Calu3 (cell line): ENCODE results near the gene MRM3. TPM values are rescaled to one million over a fixed set of nuclear protein-coding genes. Genes with fewer than 3 reads are reported as not detected.
"Not testable (repeated sequence)": the region's sequence is repeated elsewhere in the genome, so short reads cannot be mapped to it uniquely, and the experiment has no call there.

ENCODE experiments used
- BruUV-seq: library from RNA; stranded (reverse); fragments of 400-500 nt; replicated peaks from 2 replicates; lab custom pipeline; 2021; lab: Mats Ljungman, UMichigan
- CTCF ChIA-PET: fragments of 300-600 bp; sonication (Branson Sonifier 250); formaldehyde crosslinking; loops from one replicate; lab custom pipeline; 2022; ENCODE audit warnings: antibody characterized with exemption; lab: Charles Lee
- DNase-seq: peaks from one replicate; pipeline ENCODE4 v3.0.0; 2022
- H3K27ac Mint-ChIP-seq: one replicate; pipeline ENCODE4 v1.8.0; 2022; ENCODE audit warnings: mixed read lengths; ENCODE audit not compliant: unreplicated experiment
- H3K27me3 Mint-ChIP-seq: one replicate; pipeline ENCODE4 v1.8.0; 2022; ENCODE audit warnings: mixed read lengths; ENCODE audit not compliant: unreplicated experiment
- H3K36me3 Mint-ChIP-seq: one replicate; pipeline ENCODE4 v1.8.0; 2022; ENCODE audit warnings: mild to moderate bottlenecking, moderate library complexity, mixed read lengths; ENCODE audit not compliant: insufficient read depth, unreplicated experiment
- H3K4me1 Mint-ChIP-seq: one replicate; pipeline ENCODE4 v1.8.0; 2022; ENCODE audit warnings: mild to moderate bottlenecking, low read depth, mixed read lengths; ENCODE audit not compliant: unreplicated experiment
- H3K4me3 Mint-ChIP-seq: one replicate; pipeline ENCODE4 v1.8.0; 2022; ENCODE audit warnings: mild to moderate bottlenecking, low read depth, moderate library complexity, mixed read lengths; ENCODE audit not compliant: unreplicated experiment
- H3K9me3 Mint-ChIP-seq: one replicate; pipeline ENCODE4 v1.8.0; 2022; ENCODE audit warnings: low read depth, mixed read lengths; ENCODE audit not compliant: unreplicated experiment
- CTCF ChIP-seq: fragments of 200-600 bp; IDR thresholded peaks from one replicate; pipeline ENCODE4 v1.8.0; 2022; ENCODE audit warnings: antibody characterized with exemption; ENCODE audit not compliant: unreplicated experiment
- intact Hi-C: fragments of 100-400 bp; cut with micrococcal nuclease; formaldehyde crosslinking; loops from one replicate; pipeline ENCODE4 v1.10.0; 2022; ENCODE audit not compliant: unreplicated experiment
- total RNA-seq: library from RNA; stranded (reverse); gene quantifications from 2 replicates; pipeline ENCODE4 v1.2.3, GENCODE V29; 2022

MRM3 gene
- total RNA-seq, 1 experiment from 2014 or later, result 15.0 TPM

GRCh38 chr17:744937-745336, 37.2 kb upstream of the MRM3 start:
- CTCF ChIA-PET, result no interaction called here
- no peak for DNase-seq
- BruUV-seq, result no TSS peak
- intact Hi-C loops, result no loop called here
- H3K27me3 Mint-ChIP-seq, result no peaks in the 10 kb centered on the region
- H3K9me3 Mint-ChIP-seq, result no peaks in the 10 kb centered on the region
- no peak overlapping the region for H3K4me3 Mint-ChIP-seq
- no peak for TF ChIP-seq CTCF
- peaks cover 9% of the 10 kb centered on the region for H3K4me1 Mint-ChIP-seq
- H3K27ac Mint-ChIP-seq, result no peak overlapping the region
- peaks cover 40% of the 10 kb centered on the region for H3K36me3 Mint-ChIP-seq

DNA sequence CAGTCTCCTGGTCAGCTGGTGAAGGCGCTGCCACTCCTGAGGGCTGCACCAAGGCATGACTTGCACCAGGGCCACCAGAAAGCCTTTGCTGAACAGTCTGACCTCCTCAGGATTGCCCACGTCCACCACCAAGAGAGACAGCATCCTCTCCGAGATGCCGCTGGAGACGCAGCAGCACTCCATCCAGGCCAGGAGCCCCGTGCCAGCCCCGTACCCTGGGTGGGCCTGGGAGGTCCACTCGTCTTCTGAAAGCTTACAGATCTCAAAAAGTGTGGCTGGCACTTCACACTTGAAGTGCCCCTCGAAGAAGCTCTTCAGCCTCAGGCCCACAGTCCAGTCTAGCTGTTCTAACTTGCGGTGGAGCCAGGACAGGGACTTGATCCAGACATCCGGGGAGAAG, 36.7 kb upstream of the MRM3 start:
- BruUV-seq, result no TSS peak
- H3K27me3 Mint-ChIP-seq, result no peaks in the 10 kb centered on the region
- H3K4me1 Mint-ChIP-seq, result peaks cover 13% of the 10 kb centered on the region
- H3K36me3 Mint-ChIP-seq, result peaks cover 41% of the 10 kb centered on the region
- intact Hi-C loops, result no loop called here
- CTCF ChIA-PET, result no interaction called here
- TF ChIP-seq CTCF, result no peak
- no peaks in the 10 kb centered on the region for H3K9me3 Mint-ChIP-seq
- no peak for DNase-seq
- no peak overlapping the region for H3K4me3 Mint-ChIP-seq
- H3K27ac Mint-ChIP-seq, result no peak overlapping the region

- CTCF ChIA-PET, result no interaction called here
- peaks cover 43% of the 10 kb centered on the region for H3K36me3 Mint-ChIP-seq
These were observed 36.0 kb upstream of the MRM3 start for GRCh38 chr17:746181-746580.

DNA sequence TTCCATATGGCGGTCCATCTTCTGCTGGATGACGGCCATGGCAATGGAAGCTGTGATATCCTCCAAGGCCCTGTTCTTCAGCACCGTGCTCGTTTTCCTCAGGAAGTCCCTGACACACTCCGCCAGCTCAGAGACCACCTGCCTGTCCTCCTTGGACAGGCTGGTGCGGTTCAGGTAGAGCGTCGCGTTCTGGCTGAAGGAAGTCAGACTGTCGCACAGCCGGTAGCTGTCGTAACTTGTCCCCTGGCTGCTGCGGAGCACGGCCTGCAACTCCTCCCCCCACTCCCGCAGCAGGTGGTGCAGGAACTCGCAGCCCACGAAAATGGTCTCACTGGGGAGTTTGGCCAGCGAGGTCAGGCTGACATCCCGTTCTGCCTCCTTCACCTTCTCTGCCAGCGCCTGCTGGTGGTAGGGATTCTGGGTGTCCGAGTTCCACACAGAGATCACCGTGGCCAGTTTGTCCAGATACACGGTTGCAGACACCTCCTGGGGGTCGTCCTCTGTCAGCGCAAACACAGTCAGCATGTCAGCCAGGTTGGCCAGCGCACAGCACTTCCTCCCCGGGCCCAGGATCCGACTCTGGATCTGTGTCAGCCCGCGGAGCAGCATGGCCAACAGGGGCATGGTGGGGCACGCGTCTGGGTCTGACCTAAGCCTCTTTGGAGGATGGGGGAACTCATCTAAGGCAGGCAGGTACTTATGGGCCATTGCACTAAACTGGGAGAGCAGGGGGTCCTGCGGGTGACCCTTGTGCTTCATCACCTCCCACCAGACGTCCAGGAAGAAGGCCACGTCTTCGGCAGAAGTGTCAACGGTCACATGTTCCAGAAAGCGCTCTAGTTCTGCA, 35.1 kb upstream of the MRM3 start:
- TF ChIP-seq CTCF, result no peak
- Mint-ChIP-seq H3K27me3 (no peaks in the 10 kb centered on the region), H3K36me3 (peaks cover 43% of the 10 kb centered on the region), H3K9me3 (no peaks in the 10 kb centered on the region), H3K4me1 (peaks cover 18% of the 10 kb centered on the region), H3K27ac (no peak overlapping the region), H3K4me3 (no peak overlapping the region)
- DNase-seq, result no peak
- intact Hi-C loops, result no loop called here
- BruUV-seq, result no TSS peak
- CTCF ChIA-PET, result no interaction called here

More at GRCh38 chr17:746181-746580, 36.0 kb upstream of the MRM3 start:
- H3K27ac Mint-ChIP-seq, result no peak overlapping the region
- intact Hi-C loops, result no loop called here
- H3K9me3 Mint-ChIP-seq, result no peaks in the 10 kb centered on the region
- H3K4me1 Mint-ChIP-seq, result peaks cover 18% of the 10 kb centered on the region
- no peak overlapping the region for H3K4me3 Mint-ChIP-seq
- no peak for TF ChIP-seq CTCF
- no TSS peak for BruUV-seq
- DNase-seq, result no peak
- H3K27me3 Mint-ChIP-seq, result no peaks in the 10 kb centered on the region

DNA sequence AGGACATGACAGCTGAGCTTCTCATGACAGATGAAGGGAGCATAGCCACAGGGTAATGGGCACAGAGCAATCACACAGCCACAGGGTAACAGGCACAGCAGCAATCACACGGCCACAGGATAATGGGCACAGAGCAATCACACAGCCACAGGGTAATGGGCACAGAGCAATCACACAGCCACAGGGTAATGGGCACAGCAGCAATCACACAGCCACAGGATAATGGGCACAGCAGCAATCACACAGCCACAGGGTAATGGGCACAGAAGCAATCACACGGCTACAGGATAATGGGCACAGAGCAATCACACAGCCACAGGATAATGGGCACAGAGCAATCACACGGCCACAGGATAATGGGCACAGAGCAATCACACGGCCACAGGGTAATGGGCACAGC, 33.5 kb upstream of the MRM3 start:
- CTCF ChIA-PET, intact Hi-C loops, H3K4me3 Mint-ChIP-seq, H3K9me3 Mint-ChIP-seq, BruUV-seq, DNase-seq, H3K27me3 Mint-ChIP-seq: not testable (repeated sequence)
- H3K27ac Mint-ChIP-seq, result peak overlapping the region; percentile 28
- H3K4me1 Mint-ChIP-seq, result peaks cover 24% of the 10 kb centered on the region
- peaks cover 44% of the 10 kb centered on the region for H3K36me3 Mint-ChIP-seq

- H3K36me3 Mint-ChIP-seq, result peaks cover 45% of the 10 kb centered on the region
- H3K27ac Mint-ChIP-seq, H3K9me3 Mint-ChIP-seq, H3K27me3 Mint-ChIP-seq, DNase-seq, intact Hi-C loops, H3K4me3 Mint-ChIP-seq, CTCF ChIA-PET, BruUV-seq: not testable (repeated sequence)
- peaks cover 24% of the 10 kb centered on the region for H3K4me1 Mint-ChIP-seq
These were observed 32.8 kb upstream of the MRM3 start for GRCh38 chr17:749359-749758.
